ENCODE results near the gene PCSK4.

PCSK4 gene

DNA sequence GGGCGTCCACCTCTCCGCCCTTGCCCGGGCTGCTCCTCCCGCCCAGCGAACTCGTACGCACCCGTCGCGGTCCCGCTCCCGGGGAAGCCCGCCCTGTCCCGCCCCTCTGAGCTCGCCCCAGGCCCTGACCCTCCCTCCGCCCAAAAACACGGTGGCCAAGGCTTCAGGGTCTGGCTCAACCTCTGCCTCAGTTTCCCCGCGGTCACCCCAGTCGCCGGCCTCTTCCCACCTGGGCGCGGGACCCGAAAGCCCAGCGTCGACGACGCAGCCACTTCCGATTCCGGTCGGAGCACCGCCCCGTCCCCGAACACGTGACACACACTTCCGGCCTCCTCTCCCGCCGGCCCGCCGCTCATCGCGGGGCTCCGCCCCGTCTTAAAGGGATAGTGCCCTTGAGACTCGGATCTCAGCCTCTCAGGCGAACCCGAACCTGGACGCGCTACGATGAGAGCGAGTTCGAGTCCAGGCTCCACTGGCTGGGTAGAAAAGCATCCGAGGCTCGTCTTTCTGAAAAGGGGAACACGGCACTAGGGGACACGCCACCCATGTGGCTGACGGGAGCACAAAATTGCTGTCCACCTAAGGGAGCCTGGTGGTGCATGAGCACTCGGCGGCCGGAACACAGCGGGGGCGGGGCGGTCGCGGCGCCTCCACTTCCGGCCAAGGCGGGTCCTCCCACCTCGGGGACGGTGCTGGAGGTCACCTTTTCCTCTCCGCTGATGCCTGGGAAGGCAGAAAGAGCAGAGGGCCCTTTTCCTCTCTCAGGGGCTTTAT, 11.0 kb downstream of the PCSK4 start, which contains the start of gene C19orf25 (continued):
- TF ChIP-seq GLIS1 (tag by site-specific recombination; IDR thresholded peaks at IDR 0.05) (peak; percentile 73), ZNF610 (tag by site-specific recombination; IDR thresholded peaks at IDR 0.05; ENCODE audit: borderline replicate concordance) (peak; percentile 20; the same call in 1 of the 2 replicates), ZNF677 (tag by site-specific recombination; IDR thresholded peaks at IDR 0.05) (no peak), ZNF391 (tag by site-specific recombination; IDR thresholded peaks at IDR 0.05; ENCODE audit: borderline replicate concordance, low read depth) (peak; percentile 14; the same call in 1 of the 2 replicates), BCL11A (tag by site-specific recombination; IDR thresholded peaks at IDR 0.05; ENCODE audit: low read depth) (peak; percentile 66; the same call in 1 of the 2 replicates), ZNF24 (tag by site-specific recombination; IDR thresholded peaks at IDR 0.05) (peak; percentile 80; the same call in 1 of the 2 replicates), PRDM1 (tag by site-specific recombination; IDR thresholded peaks at IDR 0.05) (no peak), ZFP3 (tag by site-specific recombination; IDR thresholded peaks at IDR 0.05; ENCODE audit: low read depth) (peak; percentile 99), ZNF785 (tag by site-specific recombination; IDR thresholded peaks at IDR 0.05) (0 out of 2 replicates have a peak, but pooled peaks have one; percentile 72), ZEB2 (tag by site-specific recombination; IDR thresholded peaks at IDR 0.05) (peak; percentile 82; the same call in 1 of the 2 replicates), ZSCAN30 (tag by site-specific recombination; IDR thresholded peaks at IDR 0.05) (peak; percentile 85; the same call in 1 of the 2 replicates), KLF10 (tag by site-specific recombination; IDR thresholded peaks at IDR 0.05) (peak; percentile 70)
- TF ChIP-seq, protein P1, sequence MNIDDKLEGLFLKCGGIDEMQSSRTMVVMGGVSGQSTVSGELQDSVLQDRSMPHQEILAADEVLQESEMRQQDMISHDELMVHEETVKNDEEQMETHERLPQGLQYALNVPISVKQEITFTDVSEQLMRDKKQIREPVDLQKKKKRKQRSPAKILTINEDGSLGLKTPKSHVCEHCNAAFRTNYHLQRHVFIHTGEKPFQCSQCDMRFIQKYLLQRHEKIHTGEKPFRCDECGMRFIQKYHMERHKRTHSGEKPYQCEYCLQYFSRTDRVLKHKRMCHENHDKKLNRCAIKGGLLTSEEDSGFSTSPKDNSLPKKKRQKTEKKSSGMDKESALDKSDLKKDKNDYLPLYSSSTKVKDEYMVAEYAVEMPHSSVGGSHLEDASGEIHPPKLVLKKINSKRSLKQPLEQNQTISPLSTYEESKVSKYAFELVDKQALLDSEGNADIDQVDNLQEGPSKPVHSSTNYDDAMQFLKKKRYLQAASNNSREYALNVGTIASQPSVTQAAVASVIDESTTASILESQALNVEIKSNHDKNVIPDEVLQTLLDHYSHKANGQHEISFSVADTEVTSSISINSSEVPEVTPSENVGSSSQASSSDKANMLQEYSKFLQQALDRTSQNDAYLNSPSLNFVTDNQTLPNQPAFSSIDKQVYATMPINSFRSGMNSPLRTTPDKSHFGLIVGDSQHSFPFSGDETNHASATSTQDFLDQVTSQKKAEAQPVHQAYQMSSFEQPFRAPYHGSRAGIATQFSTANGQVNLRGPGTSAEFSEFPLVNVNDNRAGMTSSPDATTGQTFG (tag by site-specific recombination; IDR thresholded peaks at IDR 0.05; ENCODE audit: borderline replicate concordance) = no peak
- TF ChIP-seq, protein P2, sequence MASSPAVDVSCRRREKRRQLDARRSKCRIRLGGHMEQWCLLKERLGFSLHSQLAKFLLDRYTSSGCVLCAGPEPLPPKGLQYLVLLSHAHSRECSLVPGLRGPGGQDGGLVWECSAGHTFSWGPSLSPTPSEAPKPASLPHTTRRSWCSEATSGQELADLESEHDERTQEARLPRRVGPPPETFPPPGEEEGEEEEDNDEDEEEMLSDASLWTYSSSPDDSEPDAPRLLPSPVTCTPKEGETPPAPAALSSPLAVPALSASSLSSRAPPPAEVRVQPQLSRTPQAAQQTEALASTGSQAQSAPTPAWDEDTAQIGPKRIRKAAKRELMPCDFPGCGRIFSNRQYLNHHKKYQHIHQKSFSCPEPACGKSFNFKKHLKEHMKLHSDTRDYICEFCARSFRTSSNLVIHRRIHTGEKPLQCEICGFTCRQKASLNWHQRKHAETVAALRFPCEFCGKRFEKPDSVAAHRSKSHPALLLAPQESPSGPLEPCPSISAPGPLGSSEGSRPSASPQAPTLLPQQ (tag by site-specific recombination; IDR thresholded peaks at IDR 0.05) = peak; percentile 82
- TF ChIP-seq, protein P3, sequence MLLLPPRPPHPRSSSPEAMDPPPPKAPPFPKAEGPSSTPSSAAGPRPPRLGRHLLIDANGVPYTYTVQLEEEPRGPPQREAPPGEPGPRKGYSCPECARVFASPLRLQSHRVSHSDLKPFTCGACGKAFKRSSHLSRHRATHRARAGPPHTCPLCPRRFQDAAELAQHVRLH (tag by site-specific recombination; IDR thresholded peaks at IDR 0.05) = peak; percentile 81; the same call in 1 of the 2 replicates
- TF ChIP-seq, protein P4, sequence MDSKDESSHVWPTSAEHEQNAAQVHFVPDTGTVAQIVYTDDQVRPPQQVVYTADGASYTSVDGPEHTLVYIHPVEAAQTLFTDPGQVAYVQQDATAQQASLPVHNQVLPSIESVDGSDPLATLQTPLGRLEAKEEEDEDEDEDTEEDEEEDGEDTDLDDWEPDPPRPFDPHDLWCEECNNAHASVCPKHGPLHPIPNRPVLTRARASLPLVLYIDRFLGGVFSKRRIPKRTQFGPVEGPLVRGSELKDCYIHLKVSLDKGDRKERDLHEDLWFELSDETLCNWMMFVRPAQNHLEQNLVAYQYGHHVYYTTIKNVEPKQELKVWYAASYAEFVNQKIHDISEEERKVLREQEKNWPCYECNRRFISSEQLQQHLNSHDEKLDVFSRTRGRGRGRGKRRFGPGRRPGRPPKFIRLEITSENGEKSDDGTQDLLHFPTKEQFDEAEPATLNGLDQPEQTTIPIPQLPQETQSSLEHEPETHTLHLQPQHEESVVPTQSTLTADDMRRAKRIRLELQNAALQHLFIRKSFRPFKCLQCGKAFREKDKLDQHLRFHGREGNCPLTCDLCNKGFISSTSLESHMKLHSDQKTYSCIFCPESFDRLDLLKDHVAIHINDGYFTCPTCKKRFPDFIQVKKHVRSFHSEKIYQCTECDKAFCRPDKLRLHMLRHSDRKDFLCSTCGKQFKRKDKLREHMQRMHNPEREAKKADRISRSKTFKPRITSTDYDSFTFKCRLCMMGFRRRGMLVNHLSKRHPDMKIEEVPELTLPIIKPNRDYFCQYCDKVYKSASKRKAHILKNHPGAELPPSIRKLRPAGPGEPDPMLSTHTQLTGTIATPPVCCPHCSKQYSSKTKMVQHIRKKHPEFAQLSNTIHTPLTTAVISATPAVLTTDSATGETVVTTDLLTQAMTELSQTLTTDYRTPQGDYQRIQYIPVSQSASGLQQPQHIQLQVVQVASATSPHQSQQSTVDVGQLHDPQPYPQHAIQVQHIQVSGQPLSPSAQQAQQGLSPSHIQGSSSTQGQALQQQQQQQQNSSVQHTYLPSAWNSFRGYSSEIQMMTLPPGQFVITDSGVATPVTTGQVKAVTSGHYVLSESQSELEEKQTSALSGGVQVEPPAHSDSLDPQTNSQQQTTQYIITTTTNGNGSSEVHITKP (tag by site-specific recombination; IDR thresholded peaks at IDR 0.05) = peak; percentile 69; the same call in 1 of the 2 replicates
- TF ChIP-seq, protein P5, sequence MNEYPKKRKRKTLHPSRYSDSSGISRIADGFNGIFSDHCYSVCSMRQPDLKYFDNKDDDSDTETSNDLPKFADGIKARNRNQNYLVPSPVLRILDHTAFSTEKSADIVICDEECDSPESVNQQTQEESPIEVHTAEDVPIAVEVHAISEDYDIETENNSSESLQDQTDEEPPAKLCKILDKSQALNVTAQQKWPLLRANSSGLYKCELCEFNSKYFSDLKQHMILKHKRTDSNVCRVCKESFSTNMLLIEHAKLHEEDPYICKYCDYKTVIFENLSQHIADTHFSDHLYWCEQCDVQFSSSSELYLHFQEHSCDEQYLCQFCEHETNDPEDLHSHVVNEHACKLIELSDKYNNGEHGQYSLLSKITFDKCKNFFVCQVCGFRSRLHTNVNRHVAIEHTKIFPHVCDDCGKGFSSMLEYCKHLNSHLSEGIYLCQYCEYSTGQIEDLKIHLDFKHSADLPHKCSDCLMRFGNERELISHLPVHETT (tag by site-specific recombination; IDR thresholded peaks at IDR 0.05) = 0 out of 2 replicates have a peak, but pooled peaks have one; percentile 51
- TF ChIP-seq, protein P6, sequence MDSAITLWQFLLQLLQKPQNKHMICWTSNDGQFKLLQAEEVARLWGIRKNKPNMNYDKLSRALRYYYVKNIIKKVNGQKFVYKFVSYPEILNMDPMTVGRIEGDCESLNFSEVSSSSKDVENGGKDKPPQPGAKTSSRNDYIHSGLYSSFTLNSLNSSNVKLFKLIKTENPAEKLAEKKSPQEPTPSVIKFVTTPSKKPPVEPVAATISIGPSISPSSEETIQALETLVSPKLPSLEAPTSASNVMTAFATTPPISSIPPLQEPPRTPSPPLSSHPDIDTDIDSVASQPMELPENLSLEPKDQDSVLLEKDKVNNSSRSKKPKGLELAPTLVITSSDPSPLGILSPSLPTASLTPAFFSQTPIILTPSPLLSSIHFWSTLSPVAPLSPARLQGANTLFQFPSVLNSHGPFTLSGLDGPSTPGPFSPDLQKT (IDR thresholded peaks at IDR 0.05; ENCODE audit: borderline replicate concordance, low read depth, low read length) = peak; percentile 89
- TF ChIP-seq, protein P7, sequence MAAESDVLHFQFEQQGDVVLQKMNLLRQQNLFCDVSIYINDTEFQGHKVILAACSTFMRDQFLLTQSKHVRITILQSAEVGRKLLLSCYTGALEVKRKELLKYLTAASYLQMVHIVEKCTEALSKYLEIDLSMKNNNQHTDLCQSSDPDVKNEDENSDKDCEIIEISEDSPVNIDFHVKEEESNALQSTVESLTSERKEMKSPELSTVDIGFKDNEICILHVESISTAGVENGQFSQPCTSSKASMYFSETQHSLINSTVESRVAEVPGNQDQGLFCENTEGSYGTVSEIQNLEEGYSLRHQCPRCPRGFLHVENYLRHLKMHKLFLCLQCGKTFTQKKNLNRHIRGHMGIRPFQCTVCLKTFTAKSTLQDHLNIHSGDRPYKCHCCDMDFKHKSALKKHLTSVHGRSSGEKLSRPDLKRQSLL (tag by site-specific recombination; IDR thresholded peaks at IDR 0.05) = no peak
- TF ChIP-seq, protein P8, sequence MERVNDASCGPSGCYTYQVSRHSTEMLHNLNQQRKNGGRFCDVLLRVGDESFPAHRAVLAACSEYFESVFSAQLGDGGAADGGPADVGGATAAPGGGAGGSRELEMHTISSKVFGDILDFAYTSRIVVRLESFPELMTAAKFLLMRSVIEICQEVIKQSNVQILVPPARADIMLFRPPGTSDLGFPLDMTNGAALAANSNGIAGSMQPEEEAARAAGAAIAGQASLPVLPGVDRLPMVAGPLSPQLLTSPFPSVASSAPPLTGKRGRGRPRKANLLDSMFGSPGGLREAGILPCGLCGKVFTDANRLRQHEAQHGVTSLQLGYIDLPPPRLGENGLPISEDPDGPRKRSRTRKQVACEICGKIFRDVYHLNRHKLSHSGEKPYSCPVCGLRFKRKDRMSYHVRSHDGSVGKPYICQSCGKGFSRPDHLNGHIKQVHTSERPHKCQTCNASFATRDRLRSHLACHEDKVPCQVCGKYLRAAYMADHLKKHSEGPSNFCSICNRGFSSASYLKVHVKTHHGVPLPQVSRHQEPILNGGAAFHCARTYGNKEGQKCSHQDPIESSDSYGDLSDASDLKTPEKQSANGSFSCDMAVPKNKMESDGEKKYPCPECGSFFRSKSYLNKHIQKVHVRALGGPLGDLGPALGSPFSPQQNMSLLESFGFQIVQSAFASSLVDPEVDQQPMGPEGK (tag by site-specific recombination; IDR thresholded peaks at IDR 0.05) = peak; percentile 79

All from HEK293 (cell line).